ENCODE measurements around the gene PRR14. TPM values are rescaled to one million over a fixed set of nuclear protein-coding genes. Genes with fewer than 3 reads are reported as not detected.
A peak's percentile ranks its signal among the peaks of the same experiment; 100 is the strongest.
"Not testable (repeated sequence)": the region's sequence is repeated elsewhere in the genome, so short reads cannot be mapped to it uniquely, and the experiment has no call there.

Gene PRR14
- total RNA-seq, 1 donor from 2014 or later, result 77.9 TPM

- POLR2A ChIA-PET, result interaction anchor here (0.7 kb wide), 2 partner anchors 94 to 216 kb away, joined by 3 to 5 read pairs; no protein-coding TSS in a partner anchor
- peaks cover 5% of the 10 kb centered on the region for H3K4me1 Mint-ChIP-seq
- H3K4me3 Mint-ChIP-seq, result no peak overlapping the region
These were observed 24.5 kb upstream of the PRR14 start for GRCh38 chr16:30626236-30626635.

GRCh38 chr16:30628628-30629540 lies 21.9 kb upstream of the PRR14 start:
- intact Hi-C loops (cut with micrococcal nuclease), result loop anchor here (1.0 to 2.0 kb wide), 2 partner anchors 66 to 199 kb away; partner anchors contain the start of gene DCTPP1
- Mint-ChIP-seq H3K27ac (peak overlapping the region; percentile 76), H3K4me3 (peak overlapping the region; percentile 69), H3K4me1 (peaks cover 6% of the 10 kb centered on the region), H3K36me3 (ENCODE audit: low read depth) (no peaks in the 10 kb centered on the region), H3K9me3 (no peaks in the 10 kb centered on the region), H3K27me3 (no peaks in the 10 kb centered on the region)
- TF ChIP-seq CTCF (IDR thresholded peaks at IDR 0.05), result peak; percentile 70
- ChIA-PET CTCF (interaction anchor here (0.6 to 2.0 kb wide), 24 partner anchors 9 to 537 kb away, joined by 3 to 12 read pairs (median 4); partner anchors contain the start of genes DCTPP1, FBRS, ITGAL and PRR14), POLR2A (interaction anchor here (0.5 to 1.8 kb wide), 9 partner anchors 19 to 1817 kb away, joined by 3 to 13 read pairs (median 4); partner anchors contain the start of genes ALDOA, ZNF689, ZNF747 and ZNF771)
- DNase-seq (peak; percentile 84), ATAC-seq (ENCODE audit: low read depth) (peak; percentile 93)

More at GRCh38 chr16:30626236-30626635, 24.5 kb upstream of the PRR14 start:
- no peaks in the 10 kb centered on the region for H3K9me3 Mint-ChIP-seq
- H3K27ac Mint-ChIP-seq, result no peak overlapping the region
- H3K36me3 Mint-ChIP-seq (ENCODE audit: low read depth), result no peaks in the 10 kb centered on the region
- TF ChIP-seq CTCF (IDR thresholded peaks at IDR 0.05), result no peak
- CTCF ChIA-PET, result interaction anchor here (1.2 kb wide), 1 partner anchor 10 kb away, joined by 3 read pairs; no protein-coding TSS in a partner anchor
- H3K27me3 Mint-ChIP-seq, result peaks cover 3% of the 10 kb centered on the region
- intact Hi-C loops (cut with micrococcal nuclease), result no loop called here
- ATAC-seq (ENCODE audit: low read depth), result no peak
- DNase-seq, result no peak

GRCh38 chr16:30632454-30632853 lies 18.3 kb upstream of the PRR14 start:
- intact Hi-C loops (cut with micrococcal nuclease); H3K36me3 Mint-ChIP-seq (ENCODE audit: low read depth): not testable (repeated sequence)

GRCh38 chr16:30633526-30633925 lies 17.2 kb upstream of the PRR14 start:
- Mint-ChIP-seq H3K27me3 (no peaks in the 10 kb centered on the region), H3K4me3 (peak overlapping the region; percentile 95), H3K36me3 (ENCODE audit: low read depth) (peaks cover 5% of the 10 kb centered on the region), H3K27ac (peak overlapping the region; percentile 97), H3K4me1 (peaks cover 25% of the 10 kb centered on the region), H3K9me3 (no peaks in the 10 kb centered on the region)
- ATAC-seq (ENCODE audit: low read depth), result no peak
- ChIA-PET CTCF (interaction anchor here (0.6 to 1.0 kb wide), 3 partner anchors 17 to 297 kb away, joined by 3 read pairs; partner anchors contain the start of genes DCTPP1 and PRR14), POLR2A (interaction anchor here (0.6 to 6.1 kb wide), 27 partner anchors 15 to 569 kb away, joined by 3 to 65 read pairs (median 6); partner anchors contain the start of genes ALDOA, CORO1A, DCTPP1 and FBRS)
- no peak for DNase-seq
- intact Hi-C loops (cut with micrococcal nuclease), result no loop called here
- no peak for TF ChIP-seq CTCF (IDR thresholded peaks at IDR 0.05)

More at GRCh38 chr16:30632454-30632853, 18.3 kb upstream of the PRR14 start:
- not testable (repeated sequence) for H3K4me3 Mint-ChIP-seq; DNase-seq; ATAC-seq (ENCODE audit: low read depth); H3K27me3 Mint-ChIP-seq; H3K9me3 Mint-ChIP-seq; H3K27ac Mint-ChIP-seq
- ChIA-PET POLR2A (interaction anchor here (1.2 to 6.1 kb wide), 3 partner anchors 18 to 27 kb away, joined by 5 to 65 read pairs (median 10); partner anchors contain the start of genes FBRS, PRR14 and ZNF689), CTCF (interaction anchor here (1.4 kb wide), 1 partner anchor 18 kb away, joined by 6 read pairs; the partner anchor contains the start of gene PRR14)
- H3K4me1 Mint-ChIP-seq, result peaks cover 24% of the 10 kb centered on the region

- TF ChIP-seq CTCF (IDR thresholded peaks at IDR 0.05), result no peak
- ATAC-seq (ENCODE audit: low read depth) (no peak), DNase-seq (no peak)
- intact Hi-C loops (cut with micrococcal nuclease), result no loop called here
- POLR2A ChIA-PET, result interaction anchor here (0.6 to 6.1 kb wide), 6 partner anchors 23 to 265 kb away, joined by 3 to 65 read pairs (median 5); partner anchors contain the start of genes FBRS and ZNF688
- H3K27me3 Mint-ChIP-seq, result no peaks in the 10 kb centered on the region
- no peak overlapping the region for H3K27ac Mint-ChIP-seq
- peaks cover 5% of the 10 kb centered on the region for H3K36me3 Mint-ChIP-seq (ENCODE audit: low read depth)
- no peaks in the 10 kb centered on the region for H3K9me3 Mint-ChIP-seq
- CTCF ChIA-PET, result interaction anchor here (0.7 kb wide), 1 partner anchor 1519 kb away, joined by 3 read pairs; no protein-coding TSS in a partner anchor
- no peak overlapping the region for H3K4me3 Mint-ChIP-seq
- peaks cover 21% of the 10 kb centered on the region for H3K4me1 Mint-ChIP-seq
These were observed 14.2 kb upstream of the PRR14 start for GRCh38 chr16:30636599-30636998.

GRCh38 chr16:30637139-30637538 lies 13.6 kb upstream of the PRR14 start:
- H3K9me3 Mint-ChIP-seq; H3K36me3 Mint-ChIP-seq (ENCODE audit: low read depth); H3K27ac Mint-ChIP-seq; ATAC-seq (ENCODE audit: low read depth); H3K27me3 Mint-ChIP-seq; DNase-seq; intact Hi-C loops (cut with micrococcal nuclease); H3K4me3 Mint-ChIP-seq: not testable (repeated sequence)
- ChIA-PET CTCF (interaction anchor here (0.6 to 1.1 kb wide), 3 partner anchors 55 to 1520 kb away, joined by 3 to 4 read pairs (median 3); no protein-coding TSS in a partner anchor), POLR2A (interaction anchor here (0.6 to 6.1 kb wide), 7 partner anchors 22 to 266 kb away, joined by 3 to 65 read pairs (median 5); partner anchors contain the start of genes FBRS and ZNF688)
- peaks cover 21% of the 10 kb centered on the region for H3K4me1 Mint-ChIP-seq
